HUES64 (cell line): ENCODE data around the gene SPIRE2.

ENCODE experiments used
- H3K27ac ChIP-seq: 2 replicates; pipeline ENCODE4 v1.7.0; 2013; ENCODE audit warnings: low read depth, low read length, inconsistent platforms
- H3K27me3 ChIP-seq: 2 replicates; pipeline ENCODE4 v1.6.1; 2013; ENCODE audit warnings: mild to moderate bottlenecking, low read length; ENCODE audit not compliant: insufficient read depth
- H3K36me3 ChIP-seq: 2 replicates; pipeline ENCODE4 v1.6.1; 2013; ENCODE audit warnings: mild to moderate bottlenecking, low read length; ENCODE audit not compliant: insufficient read depth
- H3K4me1 ChIP-seq: 2 replicates; pipeline ENCODE4 v1.6.1; 2013; ENCODE audit warnings: mild to moderate bottlenecking, low read length, moderate library complexity; ENCODE audit not compliant: insufficient read depth
- H3K4me3 ChIP-seq: 2 replicates; pipeline ENCODE4 v1.5.1; 2013; ENCODE audit warnings: mild to moderate bottlenecking, low read length, moderate library complexity
- H3K9ac ChIP-seq: 2 replicates; pipeline ENCODE4 v1.6.1; 2013; ENCODE audit warnings: mild to moderate bottlenecking, low read depth, low read length
- H3K9me3 ChIP-seq: 2 replicates; pipeline ENCODE4 v1.6.1; 2013; ENCODE audit warnings: low read depth, low read length; ENCODE audit not compliant: insufficient read depth
- WGBS: fragments of 150-250, 120-280 bp; methylation state at CpG from one replicate; pipeline ENCODE4 v1.1.7; 2013; ENCODE audit warnings: missing lambda C conversion rate; 5-methylcytosine and 5-hydroxymethylcytosine counted together

Gene SPIRE2

GRCh38 chr16:89842471-89843408, 14.5 kb downstream of the SPIRE2 start:
- no peaks in the 10 kb centered on the region for H3K27me3 ChIP-seq
- WGBS = 91% methylated on average over 26 of the region's 26 CpGs
- H3K4me1 ChIP-seq = peaks cover 4% of the 10 kb centered on the region; the same call in 1 of the 2 replicates
- H3K9ac ChIP-seq = no peak overlapping the region
- no peaks in the 10 kb centered on the region for H3K36me3 ChIP-seq
- H3K27ac ChIP-seq = no peak overlapping the region
- no peaks in the 10 kb centered on the region for H3K9me3 ChIP-seq
- no peak overlapping the region for H3K4me3 ChIP-seq

- no peaks in the 10 kb centered on the region for H3K27me3 ChIP-seq
- H3K9me3 ChIP-seq = no peaks in the 10 kb centered on the region
- H3K4me3 ChIP-seq = no peak overlapping the region
- no peak overlapping the region for H3K27ac ChIP-seq
- no peaks in the 10 kb centered on the region for H3K36me3 ChIP-seq
- peaks cover 4% of the 10 kb centered on the region; the same call in 1 of the 2 replicates for H3K4me1 ChIP-seq
- no peak overlapping the region for H3K9ac ChIP-seq
- WGBS = 84% methylated on average over 19 of the region's 20 CpGs
These were observed 15.4 kb downstream of the SPIRE2 start for GRCh38 chr16:89843409-89844350.

- peaks cover under 1% of the 10 kb centered on the region; the same call in 1 of the 2 replicates for H3K4me1 ChIP-seq
- no peak overlapping the region for H3K4me3 ChIP-seq
- no peak overlapping the region for H3K27ac ChIP-seq
- H3K9me3 ChIP-seq = no peaks in the 10 kb centered on the region
- H3K36me3 ChIP-seq = no peaks in the 10 kb centered on the region
- H3K9ac ChIP-seq = no peak overlapping the region
- WGBS = 94% methylated on average over 10 of the region's 13 CpGs
- H3K27me3 ChIP-seq = no peaks in the 10 kb centered on the region
These were observed 16.6 kb downstream of the SPIRE2 start for GRCh38 chr16:89844739-89845339.

DNA sequence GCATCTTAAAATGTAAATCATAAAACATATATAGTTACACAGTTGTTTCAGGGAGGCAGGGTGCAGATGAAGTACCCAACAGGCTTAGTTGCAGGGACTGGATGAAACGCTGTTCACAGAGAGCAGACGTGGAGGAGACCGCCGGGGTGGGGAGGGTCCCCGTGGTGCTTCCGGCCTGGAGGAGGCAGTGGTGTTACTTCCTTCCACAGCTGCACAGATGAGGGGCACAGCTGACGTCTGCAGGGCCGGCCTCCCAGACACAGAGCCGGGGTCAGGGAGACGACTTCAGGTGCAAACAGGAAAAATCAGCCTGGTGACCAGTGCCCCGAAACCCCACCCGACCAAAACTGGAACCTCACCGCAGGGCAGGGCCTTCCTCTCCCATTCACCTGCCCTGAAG, 17.1 kb downstream of the SPIRE2 start:
- H3K27me3 ChIP-seq = no peaks in the 10 kb centered on the region
- 87% methylated on average over 13 of the region's 13 CpGs for WGBS

DNA sequence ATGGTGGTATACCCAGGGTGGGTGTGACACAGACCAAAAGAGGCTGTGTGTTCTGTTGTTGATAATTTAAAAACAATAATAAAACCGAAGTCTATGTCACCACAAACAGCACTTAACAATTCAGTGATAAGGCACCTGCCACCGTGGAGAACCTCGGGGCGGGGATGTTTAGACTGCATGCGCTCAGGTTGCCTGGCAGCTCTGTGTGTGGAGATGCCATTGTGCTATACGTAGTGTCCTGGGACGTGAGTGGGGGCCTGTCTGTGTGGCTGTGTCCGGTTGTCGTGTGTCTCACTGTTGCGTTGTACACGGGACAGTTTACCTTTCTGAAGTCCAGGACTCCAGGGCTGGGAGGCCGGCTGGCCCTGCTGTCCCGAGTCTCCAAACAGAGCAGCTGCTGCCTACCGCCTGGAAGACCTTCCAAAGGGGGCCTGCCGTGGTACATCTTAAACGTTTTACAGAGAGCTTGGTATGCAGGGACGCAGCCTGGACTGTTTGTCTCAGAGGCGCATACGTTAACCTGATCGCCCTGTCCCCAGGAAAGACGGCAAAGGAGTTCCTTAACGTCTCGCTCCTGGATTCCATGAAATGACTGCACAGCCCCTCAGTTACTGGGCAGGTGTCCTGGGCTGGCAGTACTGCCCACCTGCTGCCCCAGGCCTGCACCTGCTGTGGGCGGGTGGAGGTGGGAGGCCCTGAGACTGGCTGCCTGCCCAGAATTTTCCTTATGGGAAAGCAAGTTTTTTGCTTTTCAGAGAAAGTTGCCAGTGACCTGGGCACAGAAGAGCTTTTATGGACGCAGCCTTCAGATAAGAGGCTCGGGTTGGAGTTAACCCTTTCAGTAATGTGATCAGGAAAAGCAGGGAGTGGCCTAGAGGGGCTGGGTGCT, 19.0 kb downstream of the SPIRE2 start:
- Histone ChIP-seq H3K4me1 (no peaks in the 10 kb centered on the region), H3K27ac (no peak overlapping the region), H3K9ac (no peak overlapping the region), H3K36me3 (no peaks in the 10 kb centered on the region), H3K4me3 (no peak overlapping the region), H3K9me3 (no peaks in the 10 kb centered on the region), H3K27me3 (no peaks in the 10 kb centered on the region)
- 89% methylated on average over 26 of the region's 26 CpGs for WGBS

More for the DNA sequence above, 17.1 kb downstream of the SPIRE2 start:
- Histone ChIP-seq H3K4me1 (no peaks in the 10 kb centered on the region), H3K4me3 (no peak overlapping the region), H3K9ac (no peak overlapping the region), H3K36me3 (no peaks in the 10 kb centered on the region), H3K9me3 (no peaks in the 10 kb centered on the region), H3K27ac (no peak overlapping the region)

DNA sequence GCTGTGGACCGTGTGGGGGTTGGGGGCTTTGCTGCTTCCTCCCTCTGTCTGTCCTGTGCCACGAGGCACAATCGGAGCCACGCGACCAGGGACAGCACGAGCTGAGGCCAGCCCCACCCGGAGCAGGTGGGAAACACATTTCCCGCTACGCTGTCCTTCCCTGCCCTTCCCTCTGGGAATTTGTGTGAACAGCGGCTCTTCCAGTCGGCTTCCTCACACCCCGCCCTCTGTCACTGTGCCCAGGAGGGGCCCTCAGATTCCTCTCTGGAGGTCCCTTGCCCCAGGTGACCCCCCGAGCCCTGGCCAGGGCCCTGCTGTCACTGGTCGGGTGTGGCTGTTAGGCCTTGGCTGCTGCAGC, 19.6 kb downstream of the SPIRE2 start:
- no peaks in the 10 kb centered on the region for H3K27me3 ChIP-seq
- H3K9me3 ChIP-seq = no peaks in the 10 kb centered on the region
- no peak overlapping the region for H3K27ac ChIP-seq
- H3K9ac ChIP-seq = no peak overlapping the region
- no peaks in the 10 kb centered on the region for H3K4me1 ChIP-seq
- WGBS = 84% methylated on average over 14 of the region's 14 CpGs
- no peaks in the 10 kb centered on the region for H3K36me3 ChIP-seq
- H3K4me3 ChIP-seq = no peak overlapping the region

- Histone ChIP-seq H3K9me3 (no peaks in the 10 kb centered on the region), H3K4me3 (no peak overlapping the region), H3K9ac (no peak overlapping the region), H3K4me1 (no peaks in the 10 kb centered on the region), H3K27me3 (no peaks in the 10 kb centered on the region), H3K27ac (no peak overlapping the region), H3K36me3 (no peaks in the 10 kb centered on the region)
- 90% methylated on average over 11 of the region's 11 CpGs for WGBS
These were observed 20.7 kb downstream of the SPIRE2 start for GRCh38 chr16:89848974-89849373.

GRCh38 chr16:89853306-89853993, 25.2 kb downstream of the SPIRE2 start:
- H3K27ac ChIP-seq = no peak overlapping the region
- H3K9ac ChIP-seq = no peak overlapping the region
- no peaks in the 10 kb centered on the region for H3K4me1 ChIP-seq
- WGBS = 96% methylated on average over 21 of the region's 21 CpGs
- no peak overlapping the region for H3K4me3 ChIP-seq
- H3K36me3 ChIP-seq = no peaks in the 10 kb centered on the region
- no peaks in the 10 kb centered on the region for H3K27me3 ChIP-seq
- H3K9me3 ChIP-seq = no peaks in the 10 kb centered on the region

- Histone ChIP-seq H3K27me3 (no peaks in the 10 kb centered on the region), H3K4me3 (no peak overlapping the region), H3K9ac (no peak overlapping the region), H3K27ac (no peak overlapping the region), H3K4me1 (no peaks in the 10 kb centered on the region), H3K9me3 (no peaks in the 10 kb centered on the region), H3K36me3 (no peaks in the 10 kb centered on the region)
- WGBS = 95% methylated on average over 26 of the region's 26 CpGs
These were observed 27.1 kb downstream of the SPIRE2 start for GRCh38 chr16:89855301-89855945.
